Gastrocnemius medialis (tissue), 4 donors: ENCODE measurements around the gene BAIAP2L1. TPM values are rescaled to one million over a fixed set of nuclear protein-coding genes. Genes with fewer than 3 reads are reported as not detected.

Source experiments
- ATAC-seq, 2 donors: fragments of 150-250 bp; one replicate each; pipeline ENCODE4 v1.9.1; 2016
- DNase-seq, 2 donors: peaks; one replicate each; pipeline ENCODE4 v3.0.0-alpha.2; 2019
- H3K27ac ChIP-seq, 4 donors: fragments of 200-600 bp; sonication (generic); 1 replicate in 1 of 4; 2 replicates in 3 of 4; pipeline ENCODE4 v1.5.1; 2016 to 2018; ENCODE audit warnings: mild to moderate bottlenecking in 2 of 4, moderate library complexity in 1 of 4
- H3K27me3 ChIP-seq, 3 donors: fragments of 200-600 bp; sonication (generic) in 2 of 3; 1 replicate in 1 of 3; 2 replicates in 2 of 3; pipeline versions ENCODE4 v1.5.1 to v1.6.0; 2016 to 2019; ENCODE audit warnings: mild to moderate bottlenecking in 1 of 3, moderate library complexity in 1 of 3
- H3K36me3 ChIP-seq, 2 donors: fragments of 200-600 bp; sonication (generic) in 1 of 2; one replicate each; pipeline ENCODE4 v1.5.1; 2017 to 2018
- H3K4me1 ChIP-seq, 2 donors: fragments of 200-600 bp; sonication (generic) in 1 of 2; one replicate each; pipeline ENCODE4 v1.5.1; 2016 to 2017; ENCODE audit warnings: mild to moderate bottlenecking in 2 of 2
- H3K4me3 ChIP-seq, 4 donors: fragments of 200-600 bp; sonication (generic) in 3 of 4; 1 replicate in 1 of 4; 2 replicates in 3 of 4; pipeline ENCODE4 v1.5.1; 2016 to 2019; ENCODE audit warnings: mild to moderate bottlenecking in 2 of 4
- H3K9me3 ChIP-seq, 3 donors: fragments of 200-600 bp; sonication (generic) in 2 of 3; 1 replicate in 1 of 3; 2 replicates in 2 of 3; pipeline ENCODE4 v1.5.1; 2016 to 2019
- POLR2A ChIP-seq, 2 donors: fragments of 450-650 bp; IDR thresholded peaks; one replicate each; pipeline ENCODE4 v1.6.1; 2017; ENCODE audit warnings: antibody characterized with exemption in 2 of 2, mild to moderate bottlenecking in 2 of 2, moderate library complexity in 2 of 2
- in situ Hi-C, 4 donors: fragments of 200-750 bp; cut with MboI; loops; one replicate each; pipeline versions ENCODE4 v1.15.0 to v1.8.0; 2017; ENCODE audit warnings: low sequenced_read_pairs in 4 of 4
- intact Hi-C: fragments of 100-400 bp; cut with DNase I; formaldehyde crosslinking; loops from one replicate; pipeline ENCODE4 v1.15.1; 2023; ENCODE audit warnings: low total_unique reads
- total RNA-seq, 4 donors: library from RNA; depleted of rRNA; stranded (reverse); fragments of >200 nt; gene quantifications; one replicate each; pipeline versions ENCODE4 v1.1.0 to v1.2.3, GENCODE V29; 2016
- TF ChIP-seq, protein P1 (sequence below), 5 experiments: fragments of 450-650 bp in 3 of 5; fragments of 200-600 bp in 2 of 5; sonication (generic) in 2 of 5; IDR thresholded peaks in 4 of 5; conservative IDR thresholded peaks in 1 of 5; 1 replicate in 4 of 5; 2 replicates in 1 of 5; pipeline ENCODE4 v1.5.1; 2016 to 2019; ENCODE audit warnings: antibody characterized with exemption in 5 of 5, mild to moderate bottlenecking in 3 of 5, moderate library complexity in 3 of 5

The BAIAP2L1 gene
- total RNA-seq, 4 donors from 2014 or later: 0.59 to 3.8 (median 1.2) TPM

DNA sequence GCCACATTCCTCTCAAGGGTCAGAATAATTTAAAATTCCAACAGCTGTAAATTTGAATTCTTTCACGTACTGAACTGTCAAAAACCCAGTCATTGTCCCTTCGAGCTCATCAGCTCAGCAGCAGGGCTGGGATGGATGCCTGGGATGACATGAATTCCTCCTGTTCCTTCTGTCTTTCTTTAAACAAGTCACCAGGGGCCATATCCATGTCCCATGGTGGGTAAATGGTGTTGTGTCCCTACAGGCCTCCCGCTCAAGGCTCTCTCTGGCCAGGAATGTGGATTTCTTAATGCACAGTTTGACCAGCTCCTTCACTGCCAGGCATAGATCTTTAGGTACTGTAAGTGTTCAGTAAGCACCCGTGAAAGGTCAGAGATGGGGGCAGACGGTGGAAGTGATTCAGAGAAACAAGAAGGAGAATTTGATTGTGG is 135.0 kb downstream of the BAIAP2L1 start:
- ATAC-seq: no peak
- Histone ChIP-seq H3K27me3 (no peaks in the 10 kb centered on the region), H3K9me3 (no peaks in the 10 kb centered on the region), H3K4me1 (no peaks in the 10 kb centered on the region), H3K36me3 (peaks cover 0 to 6% of the 10 kb centered on the region in 2 donors), H3K27ac (no peak overlapping the region), H3K4me3 (no peak overlapping the region)
- in situ Hi-C loops: loop anchor here in 2 of 4 donors (25.0 kb wide), 2 partner anchors 146 to 154 kb away; partner anchors contain the start of genes BAIAP2L1 (in 1 of the 2) and LMTK2 (in 1 of the 2)
- intact Hi-C loops: loop anchor here (5.0 kb wide), 1 partner anchor 136 kb away; the partner anchor contains the start of gene BAIAP2L1
- TF ChIP-seq, protein P1, sequence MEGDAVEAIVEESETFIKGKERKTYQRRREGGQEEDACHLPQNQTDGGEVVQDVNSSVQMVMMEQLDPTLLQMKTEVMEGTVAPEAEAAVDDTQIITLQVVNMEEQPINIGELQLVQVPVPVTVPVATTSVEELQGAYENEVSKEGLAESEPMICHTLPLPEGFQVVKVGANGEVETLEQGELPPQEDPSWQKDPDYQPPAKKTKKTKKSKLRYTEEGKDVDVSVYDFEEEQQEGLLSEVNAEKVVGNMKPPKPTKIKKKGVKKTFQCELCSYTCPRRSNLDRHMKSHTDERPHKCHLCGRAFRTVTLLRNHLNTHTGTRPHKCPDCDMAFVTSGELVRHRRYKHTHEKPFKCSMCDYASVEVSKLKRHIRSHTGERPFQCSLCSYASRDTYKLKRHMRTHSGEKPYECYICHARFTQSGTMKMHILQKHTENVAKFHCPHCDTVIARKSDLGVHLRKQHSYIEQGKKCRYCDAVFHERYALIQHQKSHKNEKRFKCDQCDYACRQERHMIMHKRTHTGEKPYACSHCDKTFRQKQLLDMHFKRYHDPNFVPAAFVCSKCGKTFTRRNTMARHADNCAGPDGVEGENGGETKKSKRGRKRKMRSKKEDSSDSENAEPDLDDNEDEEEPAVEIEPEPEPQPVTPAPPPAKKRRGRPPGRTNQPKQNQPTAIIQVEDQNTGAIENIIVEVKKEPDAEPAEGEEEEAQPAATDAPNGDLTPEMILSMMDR (IDR thresholded peaks at IDR 0.05 in 4 of 5, conservative IDR thresholded peaks at IDR 0.05 in 1 of 5): no peak
- no peak for TF ChIP-seq POLR2A (IDR thresholded peaks at IDR 0.05)
- no peak for DNase-seq

DNA sequence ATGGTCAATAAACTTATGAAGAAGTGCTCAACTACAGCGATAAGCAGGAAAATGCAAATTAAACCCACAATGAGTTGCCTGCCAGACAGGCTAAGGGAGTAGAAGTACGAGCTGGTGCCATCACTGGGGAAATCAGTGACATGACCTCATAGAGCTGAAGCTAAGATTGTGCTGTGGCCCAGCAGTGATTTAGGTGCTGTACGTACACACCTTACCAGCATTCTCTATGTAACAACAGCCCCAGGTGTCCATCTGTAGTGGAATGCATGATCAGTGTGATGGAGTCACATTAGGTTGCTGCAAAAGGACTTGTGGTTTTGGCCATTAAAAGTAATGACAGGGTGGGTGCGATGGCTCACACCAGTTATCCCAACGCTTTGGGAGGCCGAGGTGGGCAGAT is 143.2 kb downstream of the BAIAP2L1 start:
- Histone ChIP-seq H3K27me3 (no peaks in the 10 kb centered on the region), H3K4me3 (no peak overlapping the region), H3K9me3 (no peaks in the 10 kb centered on the region), H3K27ac (no peak overlapping the region), H3K4me1 (peaks cover 7 to 8% of the 10 kb centered on the region in 2 donors), H3K36me3 (peaks cover 0 to 6% of the 10 kb centered on the region in 2 donors)
- in situ Hi-C loops: loop anchor here in 2 of 4 donors (25.0 kb wide), 2 partner anchors 145 to 155 kb away; partner anchors contain the start of genes BAIAP2L1 (in 1 of the 2) and LMTK2 (in 1 of the 2)
- TF ChIP-seq, protein P1 (IDR thresholded peaks at IDR 0.05 in 4 of 5, conservative IDR thresholded peaks at IDR 0.05 in 1 of 5): no peak
- TF ChIP-seq POLR2A (IDR thresholded peaks at IDR 0.05): no peak
- intact Hi-C loops: no loop called here
- DNase-seq (no peak), ATAC-seq (no peak)

DNA sequence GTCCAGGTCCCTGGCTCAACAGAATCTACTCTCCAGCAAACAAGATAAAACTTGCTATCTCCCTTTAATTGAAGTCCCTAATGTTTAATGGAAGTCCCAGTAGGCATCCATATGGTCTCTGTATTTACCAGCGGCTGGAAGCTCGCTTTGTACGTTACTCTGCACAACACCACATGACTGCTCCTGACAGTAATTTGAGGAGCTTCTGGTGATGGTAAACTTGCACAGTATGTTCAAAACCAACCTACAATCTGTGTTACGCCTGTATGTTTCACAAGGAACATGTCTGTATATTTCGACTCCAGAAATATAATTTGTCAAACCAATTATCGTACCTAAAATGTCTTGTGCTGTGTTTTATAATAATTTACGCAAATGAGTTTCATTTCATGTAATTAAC is 144.5 kb downstream of the BAIAP2L1 start:
- TF ChIP-seq, protein P1 (IDR thresholded peaks at IDR 0.05 in 4 of 5, conservative IDR thresholded peaks at IDR 0.05 in 1 of 5): no peak
- TF ChIP-seq POLR2A (IDR thresholded peaks at IDR 0.05): no peak
- Histone ChIP-seq H3K36me3 (no peaks in the 10 kb centered on the region), H3K4me3 (no peak overlapping the region), H3K27me3 (no peaks in the 10 kb centered on the region), H3K4me1 (peaks cover 12 to 14% of the 10 kb centered on the region in 2 donors), H3K9me3 (no peaks in the 10 kb centered on the region), H3K27ac (no peak overlapping the region)
- intact Hi-C loops (no loop called here), in situ Hi-C loops (loop anchor here in 2 of 4 donors (25.0 kb wide), 2 partner anchors 144 to 156 kb away; partner anchors contain the start of genes BAIAP2L1 (in 1 of the 2) and LMTK2 (in 1 of the 2))
- ATAC-seq: no peak
- no peak for DNase-seq

DNA sequence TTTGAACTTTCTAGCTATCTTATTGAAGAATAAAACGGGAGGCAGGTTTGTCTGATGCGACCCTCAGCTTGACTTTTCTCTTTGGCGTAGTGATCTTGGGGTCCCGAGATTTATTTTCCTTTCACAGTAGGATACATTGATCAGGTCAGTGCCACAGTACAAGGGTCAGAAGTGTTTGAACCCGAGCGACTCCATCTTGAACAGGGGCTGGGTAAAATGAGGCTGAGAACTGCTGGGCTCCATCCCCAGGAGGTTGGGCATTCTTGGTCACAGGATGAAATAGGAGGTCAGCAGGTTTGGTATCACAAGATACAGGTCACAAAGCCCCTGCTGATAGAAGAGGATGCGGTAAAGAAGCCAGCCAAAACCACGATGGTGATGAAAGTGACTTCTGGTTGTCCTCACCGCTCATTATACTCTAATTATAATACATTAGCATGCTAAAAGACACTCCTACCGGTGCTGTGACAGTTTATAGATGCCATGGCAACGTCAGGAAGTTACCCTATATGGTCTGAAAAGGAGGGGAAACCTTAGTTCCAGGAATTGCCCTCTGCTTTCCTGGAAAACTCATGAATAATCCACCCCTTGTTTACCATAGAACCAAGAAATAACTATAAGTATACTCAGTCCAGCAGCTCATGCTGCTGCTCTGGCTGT is 145.8 kb downstream of the BAIAP2L1 start:
- H3K36me3 ChIP-seq: no peaks in the 10 kb centered on the region
- ATAC-seq: no peak
- H3K27me3 ChIP-seq: no peaks in the 10 kb centered on the region
- H3K4me1 ChIP-seq: peaks cover 18 to 25% of the 10 kb centered on the region in 2 donors
- TF ChIP-seq, protein P1 (IDR thresholded peaks at IDR 0.05 in 4 of 5, conservative IDR thresholded peaks at IDR 0.05 in 1 of 5): no peak
- no peak for TF ChIP-seq POLR2A (IDR thresholded peaks at IDR 0.05)
- H3K27ac ChIP-seq: no peak overlapping the region
- intact Hi-C loops (loop anchor here (5.0 kb wide), 1 partner anchor 148 kb away; the partner anchor contains the start of gene LMTK2), in situ Hi-C loops (loop anchor here in 2 of 4 donors (25.0 kb wide), 2 partner anchors 143 to 157 kb away; partner anchors contain the start of genes BAIAP2L1 (in 1 of the 2) and LMTK2 (in 1 of the 2))
- H3K4me3 ChIP-seq: no peak overlapping the region
- no peak for DNase-seq
- no peaks in the 10 kb centered on the region for H3K9me3 ChIP-seq
